ENCODE results near the gene DPF3. TPM values are rescaled to one million over a fixed set of nuclear protein-coding genes. Genes with fewer than 3 reads are reported as not detected.

The DPF3 gene
- total RNA-seq, 1 experiment from 2014 or later = 0.31 TPM

GRCh38 chr14:72850360-72850759 is 43.5 kb downstream of the DPF3 start:
- Mint-ChIP-seq H3K36me3 (no peaks in the 10 kb centered on the region), H3K4me3 (no peak overlapping the region), H3K27me3 (ENCODE audit: low read depth) (peaks cover 3% of the 10 kb centered on the region; the same call in 1 of the 2 replicates), H3K9me3 (no peaks in the 10 kb centered on the region; the same call in 1 of the 2 replicates), H3K27ac (no peak overlapping the region), H3K4me1 (peaks cover 25% of the 10 kb centered on the region)
- ATAC-seq (no peak), DNase-seq (ENCODE audit: low spot score) (no peak)
- TF ChIP-seq OVOL2 (CRISPR knock-in tag; IDR thresholded peaks at IDR 0.05; ENCODE audit: borderline replicate concordance) = no peak
- TF ChIP-seq FOXJ3 (CRISPR knock-in tag; IDR thresholded peaks at IDR 0.05; ENCODE audit: borderline replicate concordance) = no peak
- TF ChIP-seq ZNF671 (CRISPR knock-in tag; IDR thresholded peaks at IDR 0.05) = no peak
- TF ChIP-seq CBFB (CRISPR knock-in tag; IDR thresholded peaks at IDR 0.05; ENCODE audit: low read depth) = no peak
- TF ChIP-seq IRF1 (CRISPR knock-in tag; IDR thresholded peaks at IDR 0.05) = no peak
- no peak for TF ChIP-seq SP1 (CRISPR knock-in tag; conservative IDR thresholded peaks at IDR 0.05)
- no peak for TF ChIP-seq E2F1 (CRISPR knock-in tag; IDR thresholded peaks at IDR 0.05)
- no peak for TF ChIP-seq CREM (CRISPR knock-in tag; IDR thresholded peaks at IDR 0.05)
- TF ChIP-seq AR (CRISPR knock-in tag; IDR thresholded peaks at IDR 0.05) = no peak
- no peak for TF ChIP-seq ZMAT4 (CRISPR knock-in tag; IDR thresholded peaks at IDR 0.05)
- no peak for TF ChIP-seq NFYB (CRISPR knock-in tag; conservative IDR thresholded peaks at IDR 0.05; ENCODE audit: low read depth)
- no peak for TF ChIP-seq ZNF396 (CRISPR knock-in tag; IDR thresholded peaks at IDR 0.05; ENCODE audit: borderline replicate concordance)
- no peak for TF ChIP-seq ZBTB43 (CRISPR knock-in tag; IDR thresholded peaks at IDR 0.05)
- no peak for TF ChIP-seq HMGA2 (CRISPR knock-in tag; IDR thresholded peaks at IDR 0.05)
- no peak for TF ChIP-seq ELF4 (CRISPR knock-in tag; IDR thresholded peaks at IDR 0.05; ENCODE audit: low read depth)
- no peak for TF ChIP-seq CDX4 (CRISPR knock-in tag; IDR thresholded peaks at IDR 0.05; ENCODE audit: borderline replicate concordance)
- no peak for TF ChIP-seq ZNF532 (CRISPR knock-in tag; IDR thresholded peaks at IDR 0.05; ENCODE audit: borderline replicate concordance)
- no peak for TF ChIP-seq HMGXB4 (CRISPR knock-in tag; IDR thresholded peaks at IDR 0.05)
- no peak for TF ChIP-seq RELA (CRISPR knock-in tag; IDR thresholded peaks at IDR 0.05; ENCODE audit: borderline replicate concordance)
- CTCF ChIA-PET = no interaction called here
- POLR2A ChIA-PET = no interaction called here
